DOHH2 (cell line): Measurements from ENCODE around the gene ATP2A2.
A peak's percentile ranks its signal among the peaks of the same experiment; 100 is the strongest.
"Not testable (repeated sequence)": the region's sequence is repeated elsewhere in the genome, so short reads cannot be mapped to it uniquely, and the experiment has no call there.

ENCODE experiments used
- H3F3A ChIP-seq: fragments of 200-600 bp; sonication (generic), shearing (Covaris generic); 2 replicates; pipeline ENCODE4 v1.6.0; 2016; ENCODE audit warnings: antibody characterized with exemption, mild to moderate bottlenecking; ENCODE audit not compliant: control insufficient read depth, insufficient read depth
- H3K27ac ChIP-seq: fragments of 200-600 bp; sonication (generic); 2 replicates; pipeline ENCODE4 v1.5.1; 2014; ENCODE audit warnings: low read depth, mild to moderate bottlenecking, low read length, moderate library complexity
- H3K27me3 ChIP-seq: fragments of 200-600 bp; sonication (generic); 2 replicates; pipeline ENCODE4 v1.6.1; 2014; ENCODE audit warnings: mild to moderate bottlenecking, low read length, mixed read lengths; ENCODE audit not compliant: control insufficient read depth
- H3K36me3 ChIP-seq: fragments of 200-600 bp; sonication (generic); 2 replicates; pipeline ENCODE4 v1.6.1; 2014; ENCODE audit warnings: mild to moderate bottlenecking, low read length, moderate library complexity, mixed read lengths; ENCODE audit not compliant: control insufficient read depth
- H3K4me1 ChIP-seq: fragments of 200-600 bp; sonication (generic); 2 replicates; pipeline ENCODE4 v1.6.1; 2014; ENCODE audit warnings: mild to moderate bottlenecking, low read length, mixed read lengths; ENCODE audit not compliant: control insufficient read depth
- H3K4me2 ChIP-seq: fragments of 200-600 bp; sonication (generic); 2 replicates; pipeline ENCODE4 v1.6.0; 2014; ENCODE audit warnings: mild to moderate bottlenecking, low read length, moderate library complexity
- H3K4me3 ChIP-seq: fragments of 200-600 bp; sonication (generic); 2 replicates; pipeline ENCODE4 v1.5.1; 2014; ENCODE audit warnings: mild to moderate bottlenecking, low read length, mixed read lengths
- H3K79me2 ChIP-seq: fragments of 200-600 bp; sonication (generic); 2 replicates; pipeline ENCODE4 v1.6.1; 2014; ENCODE audit warnings: mild to moderate bottlenecking, low read length, mixed read lengths; ENCODE audit not compliant: control insufficient read depth
- H3K9me2 ChIP-seq: fragments of 200-600 bp; sonication (generic); replicated peaks from 2 replicates; pipeline ENCODE4 v1.6.1; 2014; ENCODE audit warnings: mild to moderate bottlenecking, low read length, mixed read lengths; ENCODE audit not compliant: control insufficient read depth
- H3K9me3 ChIP-seq: fragments of 200-600 bp; sonication (generic); 2 replicates; pipeline ENCODE4 v1.6.1; 2014; ENCODE audit warnings: antibody characterized with exemption, low read length, mixed read lengths; ENCODE audit not compliant: control insufficient read depth, insufficient read depth
- H4K20me1 ChIP-seq: fragments of 200-600 bp; sonication (generic); 2 replicates; pipeline ENCODE4 v1.6.0; 2014; ENCODE audit warnings: low read depth, mild to moderate bottlenecking, antibody characterized with exemption, low read length, moderate library complexity; ENCODE audit not compliant: control insufficient read depth, insufficient read depth
- EZH2phosphoT487 ChIP-seq: fragments of 200-600 bp; sonication (generic); IDR thresholded peaks from 2 replicates; pipeline ENCODE4 v1.6.1; 2017; ENCODE audit warnings: borderline replicate concordance, mild to moderate bottlenecking, antibody characterized with exemption, low read length, moderate library complexity, mixed read lengths
- TF ChIP-seq, protein P1 (sequence below): fragments of 200-600 bp; sonication (generic); IDR thresholded peaks from one replicate; pipeline ENCODE4 v1.5.1; 2014; ENCODE audit warnings: antibody characterized with exemption, mild to moderate bottlenecking, low read depth, low read length; ENCODE audit not compliant: poor library complexity, severe bottlenecking

ATP2A2 gene

DNA sequence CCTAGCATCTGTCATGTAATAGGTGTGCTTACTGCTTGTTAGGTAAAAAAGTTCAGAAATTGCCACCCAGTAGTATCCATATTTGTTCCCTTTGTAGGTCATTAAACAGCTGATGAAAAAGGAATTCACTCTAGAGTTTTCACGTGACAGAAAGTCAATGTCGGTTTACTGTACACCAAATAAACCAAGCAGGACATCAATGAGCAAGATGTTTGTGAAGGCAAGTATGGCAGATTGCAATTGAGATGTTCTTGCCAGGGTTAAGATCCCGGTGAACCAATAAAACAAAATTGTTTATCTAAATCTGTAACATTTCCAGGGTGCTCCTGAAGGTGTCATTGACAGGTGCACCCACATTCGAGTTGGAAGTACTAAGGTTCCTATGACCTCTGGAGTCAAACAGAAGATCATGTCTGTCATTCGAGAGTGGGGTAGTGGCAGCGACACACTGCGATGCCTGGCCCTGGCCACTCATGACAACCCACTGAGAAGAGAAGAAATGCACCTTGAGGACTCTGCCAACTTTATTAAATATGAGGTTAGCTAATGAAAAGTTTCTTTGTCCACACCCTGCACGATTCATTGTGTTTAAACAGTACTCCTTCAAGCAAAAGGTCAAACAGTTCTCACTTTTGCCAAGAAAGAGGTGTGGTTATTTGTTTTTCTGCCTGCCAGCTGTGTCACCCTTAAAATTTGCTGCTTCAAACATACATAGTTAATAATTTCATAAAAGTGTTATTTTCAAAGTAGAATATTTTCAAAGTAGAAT, 58.3 kb downstream of the ATP2A2 start:
- Histone ChIP-seq H3K79me2 (peaks cover 17% of the 10 kb centered on the region; the same call in 1 of the 2 replicates), H3K4me1 (peaks cover 29% of the 10 kb centered on the region), H4K20me1 (peaks cover 2% of the 10 kb centered on the region; the same call in 1 of the 2 replicates), H3K9me2 (no peaks in the 10 kb centered on the region), H3F3A (peaks cover 19% of the 10 kb centered on the region), H3K9me3 (no peaks in the 10 kb centered on the region), H3K4me2 (peak overlapping the region; percentile 5; the same call in 1 of the 2 replicates), H3K27me3 (no peaks in the 10 kb centered on the region), H3K36me3 (peaks cover 99% of the 10 kb centered on the region), H3K4me3 (0 out of 2 replicates have a peak overlapping the region, but pooled peaks have one; percentile 8), H3K27ac (peak overlapping the region; percentile 40)
- TF ChIP-seq, protein P1, sequence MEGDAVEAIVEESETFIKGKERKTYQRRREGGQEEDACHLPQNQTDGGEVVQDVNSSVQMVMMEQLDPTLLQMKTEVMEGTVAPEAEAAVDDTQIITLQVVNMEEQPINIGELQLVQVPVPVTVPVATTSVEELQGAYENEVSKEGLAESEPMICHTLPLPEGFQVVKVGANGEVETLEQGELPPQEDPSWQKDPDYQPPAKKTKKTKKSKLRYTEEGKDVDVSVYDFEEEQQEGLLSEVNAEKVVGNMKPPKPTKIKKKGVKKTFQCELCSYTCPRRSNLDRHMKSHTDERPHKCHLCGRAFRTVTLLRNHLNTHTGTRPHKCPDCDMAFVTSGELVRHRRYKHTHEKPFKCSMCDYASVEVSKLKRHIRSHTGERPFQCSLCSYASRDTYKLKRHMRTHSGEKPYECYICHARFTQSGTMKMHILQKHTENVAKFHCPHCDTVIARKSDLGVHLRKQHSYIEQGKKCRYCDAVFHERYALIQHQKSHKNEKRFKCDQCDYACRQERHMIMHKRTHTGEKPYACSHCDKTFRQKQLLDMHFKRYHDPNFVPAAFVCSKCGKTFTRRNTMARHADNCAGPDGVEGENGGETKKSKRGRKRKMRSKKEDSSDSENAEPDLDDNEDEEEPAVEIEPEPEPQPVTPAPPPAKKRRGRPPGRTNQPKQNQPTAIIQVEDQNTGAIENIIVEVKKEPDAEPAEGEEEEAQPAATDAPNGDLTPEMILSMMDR = no peak
- TF ChIP-seq EZH2phosphoT487 = no peak

- H3K9me2 ChIP-seq, H3K27me3 ChIP-seq, H3K27ac ChIP-seq, H3K4me2 ChIP-seq, H3K9me3 ChIP-seq, H3K4me3 ChIP-seq, H4K20me1 ChIP-seq: not testable (repeated sequence)
- H3K36me3 ChIP-seq = peaks cover 99% of the 10 kb centered on the region
- peaks cover 19% of the 10 kb centered on the region for H3F3A ChIP-seq
- peaks cover 17% of the 10 kb centered on the region; the same call in 1 of the 2 replicates for H3K79me2 ChIP-seq
- peaks cover 29% of the 10 kb centered on the region for H3K4me1 ChIP-seq
Observed at GRCh38 chr12:110340261-110340660, 59.2 kb downstream of the ATP2A2 start.

- H3K4me2 ChIP-seq = no peak overlapping the region
- H3K27me3 ChIP-seq = no peaks in the 10 kb centered on the region
- no peaks in the 10 kb centered on the region for H3K9me2 ChIP-seq
- peaks cover 29% of the 10 kb centered on the region for H3K4me1 ChIP-seq
- H3K9me3 ChIP-seq = no peaks in the 10 kb centered on the region
- peaks cover 17% of the 10 kb centered on the region; the same call in 1 of the 2 replicates for H3K79me2 ChIP-seq
- peaks cover 19% of the 10 kb centered on the region for H3F3A ChIP-seq
- H3K27ac ChIP-seq = no peak overlapping the region
- H4K20me1 ChIP-seq = peaks cover 7% of the 10 kb centered on the region; the same call in 1 of the 2 replicates
- peaks cover 99% of the 10 kb centered on the region for H3K36me3 ChIP-seq
- no peak for TF ChIP-seq EZH2phosphoT487
- TF ChIP-seq, protein P1 = no peak
- no peak overlapping the region for H3K4me3 ChIP-seq
Observed at GRCh38 chr12:110340706-110341105, 59.7 kb downstream of the ATP2A2 start.

GRCh38 chr12:110342157-110342556, 61.1 kb downstream of the ATP2A2 start:
- peaks cover 21% of the 10 kb centered on the region for H3K4me1 ChIP-seq
- no peak overlapping the region for H3K4me2 ChIP-seq
- peaks cover 7% of the 10 kb centered on the region; the same call in 1 of the 2 replicates for H4K20me1 ChIP-seq
- H3K9me3 ChIP-seq = no peaks in the 10 kb centered on the region
- H3K27me3 ChIP-seq = no peaks in the 10 kb centered on the region
- peaks cover 99% of the 10 kb centered on the region for H3K36me3 ChIP-seq
- peaks cover 17% of the 10 kb centered on the region; the same call in 1 of the 2 replicates for H3K79me2 ChIP-seq
- H3K9me2 ChIP-seq = no peaks in the 10 kb centered on the region
- no peak overlapping the region for H3K4me3 ChIP-seq
- H3F3A ChIP-seq = peaks cover 25% of the 10 kb centered on the region
- no peak overlapping the region for H3K27ac ChIP-seq
- TF ChIP-seq EZH2phosphoT487 = no peak
- TF ChIP-seq, protein P1 = no peak
